Fibroblast of lung (primary cell): ENCODE data around the gene GOLPH3. TPM values are rescaled to one million over a fixed set of nuclear protein-coding genes. Genes with fewer than 3 reads are reported as not detected.

Experiments used
- DNase-seq, 2 donors: peaks; one replicate each; pipeline versions ENCODE4 v3.0.0 to v3.0.0-alpha.2; 2010; ENCODE audit warnings: low read depth in 2 of 2
- H2AFZ ChIP-seq: 2 replicates; pipeline ENCODE4 v1.5.1; 2012; ENCODE audit warnings: low read length, control low read depth, inconsistent platforms
- H3K27ac ChIP-seq: 2 replicates; pipeline ENCODE4 v1.5.1; 2011; ENCODE audit warnings: low read length, control low read depth; ENCODE audit not compliant: insufficient read depth
- H3K27me3 ChIP-seq: 2 replicates; pipeline ENCODE4 v1.5.1; 2011; ENCODE audit warnings: mild to moderate bottlenecking, low read length; ENCODE audit not compliant: control insufficient read depth, insufficient read depth
- H3K36me3 ChIP-seq: 2 replicates; pipeline ENCODE4 v1.5.1; 2011; ENCODE audit warnings: low read length; ENCODE audit not compliant: control insufficient read depth, insufficient read depth
- H3K4me1 ChIP-seq: 2 replicates; pipeline ENCODE4 v1.5.1; 2011; ENCODE audit warnings: low read length; ENCODE audit not compliant: control insufficient read depth, insufficient read depth; ENCODE audit errors: extremely low read depth
- H3K4me2 ChIP-seq: 2 replicates; pipeline ENCODE4 v1.5.1; 2011; ENCODE audit warnings: low read length, control low read depth; ENCODE audit not compliant: insufficient read depth; ENCODE audit errors: extremely low read depth
- H3K4me3 ChIP-seq, 4 experiments: fragments of 200-600 bp in 1 of 4; sonication (generic) in 1 of 4; replicated peaks in 1 of 4; 2 replicates each; pipeline ENCODE4 v1.5.1; 2011 to 2016; ENCODE audit warnings: low read length in 4 of 4, low read depth in 3 of 4, mild to moderate bottlenecking in 3 of 4, control low read depth in 2 of 4, inconsistent platforms in 1 of 4, mixed read lengths in 1 of 4; ENCODE audit not compliant: insufficient read depth in 1 of 4; ENCODE audit errors: control extremely low read depth in 1 of 4
- H3K79me2 ChIP-seq: 2 replicates; pipeline ENCODE4 v1.5.1; 2012; ENCODE audit warnings: mild to moderate bottlenecking, low read length, inconsistent platforms; ENCODE audit not compliant: control insufficient read depth, insufficient read depth
- H3K9ac ChIP-seq: 2 replicates; pipeline ENCODE4 v1.5.1; 2011; ENCODE audit warnings: mild to moderate bottlenecking, low read length, control low read depth; ENCODE audit not compliant: insufficient read depth
- H3K9me3 ChIP-seq: 2 replicates; pipeline ENCODE4 v1.5.1; 2012; ENCODE audit warnings: low read depth, low read length; ENCODE audit not compliant: control insufficient read depth, insufficient read depth
- H4K20me1 ChIP-seq: 2 replicates; pipeline ENCODE4 v1.5.1; 2011; ENCODE audit warnings: low read length; ENCODE audit not compliant: control insufficient read depth, insufficient read depth; ENCODE audit errors: extremely low read depth
- CTCF ChIP-seq, 2 donors: IDR thresholded peaks in 1 of 2; conservative IDR thresholded peaks in 1 of 2; 1 replicate in 1 of 2; 2 replicates in 1 of 2; pipeline ENCODE4 v1.5.1; 2011 to 2012; ENCODE audit warnings: low read length in 2 of 2, control low read depth in 1 of 2, inconsistent platforms in 1 of 2, low read depth in 1 of 2, mild to moderate bottlenecking in 1 of 2
- EZH2 ChIP-seq: IDR thresholded peaks from 2 replicates; pipeline ENCODE4 v1.5.1; 2012; ENCODE audit warnings: low read length, control low read depth, mild to moderate bottlenecking; ENCODE audit errors: missing control alignments
- polyA plus RNA-seq, 2 donors: library from polyadenylated mRNA; depleted of rRNA in 1 of 2; stranded (reverse) in 1 of 2; unstranded in 1 of 2; fragments of >200 nt; gene quantifications; 2 replicates each; pipeline ENCODE4 v1.2.1, GENCODE V29; 2011 to 2012; ENCODE audit warnings: missing spikeins in 1 of 2
- total RNA-seq: library from RNA; depleted of rRNA; stranded (reverse); fragments of >200 nt; gene quantifications from 2 replicates; pipeline ENCODE4 v1.2.1, GENCODE V29; 2014

Gene GOLPH3
- total and polyA plus RNA-seq, 2 donors (not counting 1 experiment from before 2014, with no cell fraction given), result 81.4 to 103 TPM

GRCh38 chr5:32143617-32144377 lies 30.3 kb downstream of the GOLPH3 start:
- H3K4me2 ChIP-seq, result no peak overlapping the region
- H3K27me3 ChIP-seq, result no peaks in the 10 kb centered on the region
- H3K36me3 ChIP-seq, result no peaks in the 10 kb centered on the region
- DNase-seq, result peak in 1 of 2 donors; percentile 49
- no peak overlapping the region for H3K4me3 ChIP-seq
- no peak overlapping the region for H2AFZ ChIP-seq
- H3K79me2 ChIP-seq, result peaks cover 65% of the 10 kb centered on the region
- H3K4me1 ChIP-seq, result no peaks in the 10 kb centered on the region
- no peak overlapping the region for H3K9ac ChIP-seq
- H3K27ac ChIP-seq, result no peak overlapping the region
- no peak for TF ChIP-seq EZH2
- TF ChIP-seq CTCF (conservative IDR thresholded peaks at IDR 0.05 in 1 of 2, IDR thresholded peaks at IDR 0.05 in 1 of 2; ENCODE audit: low read depth in 1 of 2, low read length in 2 of 2), result no peak
- no peaks in the 10 kb centered on the region for H3K9me3 ChIP-seq
- H4K20me1 ChIP-seq, result peaks cover 2% of the 10 kb centered on the region

- no peaks in the 10 kb centered on the region for H3K9me3 ChIP-seq
- H3K79me2 ChIP-seq, result peaks cover 25% of the 10 kb centered on the region
- DNase-seq, result peak in 1 of 2 donors; percentile 59
- no peak overlapping the region for H2AFZ ChIP-seq
- H3K4me3 ChIP-seq, result no peak overlapping the region
- H3K27ac ChIP-seq, result no peak overlapping the region
- H3K36me3 ChIP-seq, result peaks cover 3% of the 10 kb centered on the region
- H3K27me3 ChIP-seq, result no peaks in the 10 kb centered on the region
- H3K4me2 ChIP-seq, result no peak overlapping the region
- TF ChIP-seq CTCF (conservative IDR thresholded peaks at IDR 0.05 in 1 of 2, IDR thresholded peaks at IDR 0.05 in 1 of 2; ENCODE audit: low read depth in 1 of 2, low read length in 2 of 2) (no peak), EZH2 (no peak)
- H3K9ac ChIP-seq, result no peak overlapping the region
- H3K4me1 ChIP-seq, result no peaks in the 10 kb centered on the region
- H4K20me1 ChIP-seq, result no peaks in the 10 kb centered on the region
Measured at GRCh38 chr5:32138839-32139493, 35.2 kb downstream of the GOLPH3 start.

GRCh38 chr5:32136342-32136741 lies 37.8 kb downstream of the GOLPH3 start:
- Histone ChIP-seq H3K4me1 (no peaks in the 10 kb centered on the region), H3K27me3 (no peaks in the 10 kb centered on the region), H3K27ac (no peak overlapping the region), H4K20me1 (no peaks in the 10 kb centered on the region), H2AFZ (no peak overlapping the region), H3K79me2 (peaks cover 28% of the 10 kb centered on the region), H3K4me2 (no peak overlapping the region), H3K4me3 (no peak overlapping the region), H3K9ac (no peak overlapping the region), H3K36me3 (peaks cover 3% of the 10 kb centered on the region), H3K9me3 (no peaks in the 10 kb centered on the region)
- TF ChIP-seq EZH2 (no peak), CTCF (conservative IDR thresholded peaks at IDR 0.05 in 1 of 2, IDR thresholded peaks at IDR 0.05 in 1 of 2; ENCODE audit: low read depth in 1 of 2, low read length in 2 of 2) (no peak)
- no peak for DNase-seq
